Kidney epithelial cell (primary cell): ENCODE results near the gene NFATC1. TPM values are rescaled to one million over a fixed set of nuclear protein-coding genes. Genes with fewer than 3 reads are reported as not detected.

Source experiments
- DNase-seq: peaks from one replicate; pipeline ENCODE4 v3.0.0-alpha.2; 2010; ENCODE audit warnings: low read depth
- H3K27me3 ChIP-seq: 2 replicates; pipeline ENCODE4 v1.6.0; 2011; ENCODE audit warnings: low read length; ENCODE audit not compliant: control insufficient read depth, insufficient read depth
- H3K36me3 ChIP-seq: 2 replicates; pipeline ENCODE4 v1.5.1; 2011; ENCODE audit warnings: low read length; ENCODE audit not compliant: control insufficient read depth, insufficient read depth
- H3K4me3 ChIP-seq: 2 replicates; pipeline ENCODE4 v1.5.1; 2011; ENCODE audit warnings: low read depth, mild to moderate bottlenecking, control low read depth, low read length
- CTCF ChIP-seq: IDR thresholded peaks from 2 replicates; pipeline ENCODE4 v1.5.1; 2011; ENCODE audit warnings: mild to moderate bottlenecking, moderate library complexity, low read length, control low read depth, inconsistent platforms; ENCODE audit not compliant: insufficient read depth, poor library complexity, severe bottlenecking
- total RNA-seq: library from RNA; depleted of rRNA; stranded (reverse); fragments of >200 nt; gene quantifications from 2 replicates; pipeline ENCODE4 v1.2.3, GENCODE V29; 2015

The NFATC1 gene
- total RNA-seq, 1 donor from 2014 or later, result 2.7 TPM

DNA sequence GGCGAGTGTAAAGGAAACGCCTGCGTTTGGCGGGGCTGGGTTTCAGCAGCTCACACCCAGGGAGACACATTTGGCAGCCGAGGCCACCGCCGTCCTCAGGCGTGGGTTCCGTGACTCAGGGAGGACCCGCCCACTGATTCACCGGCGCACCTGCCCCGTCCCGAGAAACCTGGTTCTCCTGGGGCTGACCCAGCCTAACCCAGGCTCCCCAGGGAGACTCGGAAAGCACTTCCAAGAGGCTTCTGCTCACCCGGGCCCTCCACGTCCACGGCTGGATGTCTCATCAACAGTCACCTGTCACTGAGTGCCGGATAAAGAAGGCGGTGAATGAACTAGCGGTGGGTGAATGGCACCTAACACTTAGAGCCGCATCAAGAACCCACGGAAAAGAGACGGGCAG is 157.4 kb downstream of the NFATC1 start:
- no peaks in the 10 kb centered on the region for H3K36me3 ChIP-seq
- no peak overlapping the region for H3K4me3 ChIP-seq
- no peak for DNase-seq
- TF ChIP-seq CTCF, result no peak
- H3K27me3 ChIP-seq, result peaks cover 1% of the 10 kb centered on the region

DNA sequence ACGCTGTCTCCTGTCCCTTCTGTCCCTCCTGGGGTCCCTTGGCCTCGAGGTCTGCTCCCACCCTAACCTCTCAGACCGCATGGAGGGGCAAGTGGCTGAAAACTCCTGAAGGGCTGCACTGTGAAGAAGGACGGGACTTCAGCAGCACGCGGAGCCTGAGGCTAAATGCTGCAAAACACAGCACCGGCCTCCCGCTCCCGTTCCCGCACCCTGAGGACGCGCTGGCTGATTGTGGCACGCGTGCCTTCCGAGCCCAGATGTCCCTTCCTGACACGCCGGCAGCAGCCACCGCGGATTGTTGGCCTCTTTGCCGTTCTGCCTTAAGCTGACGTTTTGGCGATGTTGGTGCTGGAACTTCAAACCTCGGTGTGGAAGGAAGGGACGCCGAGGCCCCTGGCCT is 158.0 kb downstream of the NFATC1 start:
- Histone ChIP-seq H3K4me3 (no peak overlapping the region), H3K27me3 (no peaks in the 10 kb centered on the region), H3K36me3 (no peaks in the 10 kb centered on the region)
- TF ChIP-seq CTCF, result no peak
- no peak for DNase-seq

- no peak for DNase-seq
- no peak for TF ChIP-seq CTCF
- Histone ChIP-seq H3K27me3 (no peaks in the 10 kb centered on the region), H3K4me3 (no peak overlapping the region), H3K36me3 (no peaks in the 10 kb centered on the region)
These were observed 158.6 kb downstream of the NFATC1 start for GRCh38 chr18:79554321-79554720.

- Histone ChIP-seq H3K27me3 (no peaks in the 10 kb centered on the region), H3K4me3 (no peak overlapping the region), H3K36me3 (no peaks in the 10 kb centered on the region)
- TF ChIP-seq CTCF, result no peak
- no peak for DNase-seq
These were observed 159.4 kb downstream of the NFATC1 start for GRCh38 chr18:79554945-79555645.

DNA sequence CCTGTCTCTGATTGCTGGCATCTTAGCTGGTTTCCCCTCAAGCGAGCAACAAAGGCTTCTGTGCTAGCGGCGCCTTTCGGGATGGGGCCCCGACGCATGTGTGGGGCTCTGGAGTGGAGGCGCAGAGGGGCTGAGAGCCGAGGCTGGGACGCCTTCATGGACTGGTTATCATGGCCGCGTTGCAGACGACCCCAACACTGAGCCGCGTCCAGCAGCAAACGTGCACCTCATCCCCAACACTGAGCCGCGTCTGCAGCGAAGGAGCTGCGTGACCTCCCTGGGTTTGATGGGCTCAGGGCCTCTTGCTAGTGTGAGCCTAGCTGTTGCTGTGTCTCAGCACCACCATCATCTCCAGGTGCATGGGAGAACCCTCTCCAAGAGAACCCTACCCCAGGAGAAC is 160.2 kb downstream of the NFATC1 start:
- Histone ChIP-seq H3K27me3 (no peaks in the 10 kb centered on the region), H3K4me3 (no peak overlapping the region), H3K36me3 (no peaks in the 10 kb centered on the region)
- TF ChIP-seq CTCF, result no peak
- no peak for DNase-seq

DNA sequence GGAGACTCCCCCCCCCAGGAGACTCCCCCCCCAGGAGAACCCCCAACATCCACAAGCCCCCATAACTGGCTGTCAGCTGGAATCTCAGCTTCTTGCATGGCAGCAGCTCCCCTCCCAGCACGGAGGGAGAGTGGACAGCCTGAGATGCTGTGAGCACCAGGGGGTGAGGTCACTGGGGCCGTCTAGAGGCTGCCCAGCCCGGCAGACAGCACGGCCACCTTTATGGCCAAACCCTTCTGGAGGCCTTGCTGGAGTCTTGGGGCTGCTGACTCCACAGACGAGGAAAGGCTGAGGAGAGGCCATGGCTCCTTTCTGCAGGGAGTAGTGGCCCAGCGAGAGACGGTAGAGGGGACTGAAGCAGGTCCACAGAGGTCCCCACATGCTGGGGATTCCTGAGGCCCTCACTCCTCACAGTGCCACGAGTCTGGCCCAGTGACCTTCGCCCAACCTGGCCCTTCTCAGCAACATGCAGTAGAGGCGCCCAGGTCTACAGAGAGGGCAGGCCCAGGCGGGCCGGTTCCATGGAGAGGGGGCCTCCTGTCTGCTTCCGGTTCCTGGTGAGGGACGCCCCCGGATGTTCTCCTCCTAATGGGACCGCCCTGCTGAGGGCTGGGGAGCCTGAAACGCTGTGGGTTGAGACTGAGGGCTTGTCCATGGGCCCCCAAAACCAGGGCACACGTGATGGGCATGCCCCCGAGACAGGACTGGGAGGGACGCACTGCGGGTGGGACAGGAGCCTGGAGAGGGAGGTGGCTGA is 161.3 kb downstream of the NFATC1 start:
- DNase-seq, result no peak
- Histone ChIP-seq H3K4me3 (no peak overlapping the region), H3K36me3 (no peaks in the 10 kb centered on the region), H3K27me3 (no peaks in the 10 kb centered on the region)
- no peak for TF ChIP-seq CTCF
